A549 treated with dexamethasone at 1 μM for 4 hours (cell line): ENCODE measurements around the gene PIBF1. TPM values are rescaled to one million over a fixed set of nuclear protein-coding genes. Genes with fewer than 3 reads are reported as not detected.

Experiments
- total RNA-seq: library from RNA; stranded (reverse); fragments of 200-300 nt; extraction: Qiagen RNA extraction; gene quantifications from 5 replicates; pipeline ENCODE4 v1.2.3, GENCODE V29; 2022

The PIBF1 gene
- total RNA-seq: 3.6 to 5.1 TPM (median 4.6 TPM) in 5 replicates

DNA sequence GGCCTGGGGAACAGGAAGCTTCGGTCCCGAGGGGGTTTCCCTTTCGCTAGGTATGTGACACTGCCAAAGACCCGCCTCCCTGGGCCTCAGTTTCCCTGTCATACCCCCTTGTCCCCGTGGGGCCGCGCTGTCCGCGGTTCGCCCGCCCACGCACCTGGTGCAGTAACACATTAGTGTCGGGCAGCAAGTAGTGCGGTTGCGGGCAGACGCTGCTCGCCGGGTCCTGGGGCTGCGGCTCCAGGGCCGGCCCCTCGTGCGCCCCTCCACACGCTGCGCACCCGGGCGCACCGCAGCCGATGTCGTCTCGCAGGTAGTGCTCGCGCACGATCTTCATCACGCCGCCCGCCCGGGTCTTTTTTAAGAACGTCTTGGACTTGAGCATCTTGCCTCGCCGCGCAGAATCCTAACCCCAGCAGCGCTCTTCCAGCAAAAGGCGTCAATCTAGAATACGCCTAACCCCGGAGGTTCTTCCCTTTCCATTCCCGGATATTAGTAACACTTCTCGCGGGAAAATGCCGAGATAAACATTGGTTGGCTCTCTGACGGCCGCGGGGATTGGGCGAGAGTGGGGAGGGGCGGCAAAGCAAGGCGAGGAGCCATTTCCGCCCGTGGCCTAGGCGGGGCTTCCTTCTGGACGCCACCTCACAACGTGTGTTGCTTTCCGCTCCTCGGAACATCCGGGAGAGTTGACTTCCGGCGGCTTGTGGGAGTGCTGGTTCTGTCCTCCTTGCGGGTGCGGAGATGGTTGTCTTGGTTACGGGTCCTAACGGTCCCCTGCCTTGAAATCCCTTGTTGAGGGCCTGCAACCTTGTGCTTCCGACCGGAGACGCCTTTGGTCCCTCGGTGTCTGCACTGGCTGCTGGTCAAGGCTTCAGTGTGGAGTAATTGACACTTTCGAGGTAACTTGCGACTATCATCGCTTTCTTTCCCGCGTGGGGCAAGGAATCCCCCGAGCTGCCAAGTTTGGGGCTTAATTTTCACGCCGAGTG, at the start of gene PIBF1, which contains the start of gene DIS3:
PIBF1 (plus strand) TSS at position 683 of the 989 bp plus-strand sequence. CDS start 1,337 bp downstream, outside the sequence.
DIS3 (minus strand) TSS at position 450 of the 989 bp plus-strand sequence; CDS start at position 382, 68 bp downstream.

GRCh38 chr13:73058736-73059459, 277.0 kb downstream of the PIBF1 start, which contains the start of gene KLF5:
KLF5 (plus strand) TSS chr13:73059005; CDS start chr13:73059328, 323 bp downstream.

Other genes with a start within 250 kb of the PIBF1 start
- gene MZT1, start 54.5 kb upstream of the PIBF1 start, total RNA-seq: 7.5 to 12.4 TPM (median 8.9 TPM) in 5 replicates
- gene BORA, start 54.2 kb upstream of the PIBF1 start, total RNA-seq: 7.2 to 8.8 TPM (median 7.6 TPM) in 5 replicates
- 16.8 to 23.4 TPM (median 20.8 TPM) in 5 replicates for gene DIS3, start 233 bp upstream of the PIBF1 start, total RNA-seq